Right lobe of liver (tissue), 4 donors: ENCODE results near the gene CASP10.

Source experiments
- CTCF ChIP-seq, 4 donors: fragments of 200-600 bp in 3 of 4; fragments of 450-650 bp in 1 of 4; IDR thresholded peaks; one replicate each; pipeline versions ENCODE4 v1.5.1 to v1.8.0; 2016 to 2022; ENCODE audit warnings: antibody characterized with exemption in 4 of 4, mild to moderate bottlenecking in 2 of 4
- POLR2A ChIP-seq: fragments of 450-650 bp; IDR thresholded peaks from one replicate; pipeline ENCODE4 v1.6.1; 2017; ENCODE audit warnings: antibody characterized with exemption, mild to moderate bottlenecking
- donor health status: DM: no; HTN: no; CAD: no.
- donor health status: DM: no; HTN: no; CAD: no.
- donor health status: DM: no; HTN: yes; CAD: no.

DNA sequence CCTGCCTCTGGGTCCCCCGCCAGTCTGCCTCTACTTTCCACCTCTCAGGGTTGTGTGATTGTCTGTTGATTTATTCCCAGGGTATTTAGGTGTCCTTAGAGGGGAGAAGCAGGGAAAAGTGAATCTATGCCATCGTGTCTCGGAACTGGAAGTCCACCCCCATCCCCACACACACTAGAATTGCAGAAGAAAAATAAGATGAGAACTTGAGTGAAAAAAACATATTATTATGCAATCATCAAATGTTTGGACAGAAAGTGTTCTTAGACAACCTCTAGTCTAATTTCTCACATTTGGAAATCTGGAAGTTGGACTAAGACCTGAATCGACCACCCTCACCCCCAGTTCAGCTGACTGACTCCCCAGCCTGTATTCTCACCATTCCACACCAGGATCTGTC, 63.3 kb downstream of the CASP10 start:
- TF ChIP-seq CTCF (IDR thresholded peaks at IDR 0.05): no peak
- no peak for TF ChIP-seq POLR2A
